Midbrain (tissue), 1 donor: ENCODE results near the gene TJP1.
"Not testable (repeated sequence)": the region's sequence is repeated elsewhere in the genome, so short reads cannot be mapped to it uniquely, and the experiment has no call there.

Experiments used
- DNase-seq: peaks from one replicate; lab custom pipeline; 2025; lab: John Stamatoyannopoulos, UW

Gene TJP1

DNA sequence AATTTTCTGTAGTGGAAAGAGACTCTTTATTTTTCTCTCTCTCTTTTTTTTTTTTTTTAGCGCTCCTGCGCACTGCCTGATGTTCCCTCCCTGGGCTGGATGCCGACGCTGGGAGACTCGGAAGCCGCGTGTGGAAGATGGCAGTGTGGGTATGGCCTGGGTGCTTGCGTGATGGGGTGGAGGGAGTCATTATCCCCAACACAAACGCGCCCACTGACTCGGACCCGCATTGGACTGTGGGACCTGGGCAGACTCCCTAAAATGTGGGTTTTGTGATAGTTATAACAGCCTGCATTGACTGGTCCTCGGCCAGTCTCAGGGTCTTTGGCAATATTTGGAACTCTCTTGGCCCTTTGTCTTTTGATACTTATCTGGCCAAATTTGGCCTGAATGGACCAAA is 157.9 kb downstream of the TJP1 start:
- DNase-seq: no peak

DNA sequence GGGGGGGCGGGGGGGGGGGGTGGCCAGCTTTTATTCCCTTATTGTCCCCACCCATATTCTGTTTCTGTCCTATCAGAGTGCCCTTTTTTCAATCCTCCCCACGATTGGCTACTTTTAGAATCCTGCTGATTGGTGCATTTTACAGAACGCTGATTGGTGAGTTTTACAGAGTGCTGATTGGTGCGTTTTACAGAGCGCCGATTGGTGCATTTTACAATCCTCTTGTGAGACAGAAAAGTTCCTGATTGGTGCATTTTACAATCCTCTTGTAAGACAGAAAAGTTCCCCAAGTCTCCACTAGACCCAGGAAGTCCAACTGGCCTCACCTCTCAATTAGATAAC is 164.8 kb downstream of the TJP1 start:
- not testable (repeated sequence) for DNase-seq

- DNase-seq: no peak
Measured at GRCh38 chr15:29656636-29657475, 165.4 kb downstream of the TJP1 start.

- no peak for DNase-seq
Measured at GRCh38 chr15:29652595-29652994, 169.7 kb downstream of the TJP1 start.

- DNase-seq: no peak
Measured at GRCh38 chr15:29651476-29652233, 170.6 kb downstream of the TJP1 start.
